ENCODE results near the gene PLEKHJ1.

Gene PLEKHJ1

GRCh38 chr19:2234996-2235380 is 1.1 kb downstream of the PLEKHJ1 start:
- DNase-seq: no peak

DNA sequence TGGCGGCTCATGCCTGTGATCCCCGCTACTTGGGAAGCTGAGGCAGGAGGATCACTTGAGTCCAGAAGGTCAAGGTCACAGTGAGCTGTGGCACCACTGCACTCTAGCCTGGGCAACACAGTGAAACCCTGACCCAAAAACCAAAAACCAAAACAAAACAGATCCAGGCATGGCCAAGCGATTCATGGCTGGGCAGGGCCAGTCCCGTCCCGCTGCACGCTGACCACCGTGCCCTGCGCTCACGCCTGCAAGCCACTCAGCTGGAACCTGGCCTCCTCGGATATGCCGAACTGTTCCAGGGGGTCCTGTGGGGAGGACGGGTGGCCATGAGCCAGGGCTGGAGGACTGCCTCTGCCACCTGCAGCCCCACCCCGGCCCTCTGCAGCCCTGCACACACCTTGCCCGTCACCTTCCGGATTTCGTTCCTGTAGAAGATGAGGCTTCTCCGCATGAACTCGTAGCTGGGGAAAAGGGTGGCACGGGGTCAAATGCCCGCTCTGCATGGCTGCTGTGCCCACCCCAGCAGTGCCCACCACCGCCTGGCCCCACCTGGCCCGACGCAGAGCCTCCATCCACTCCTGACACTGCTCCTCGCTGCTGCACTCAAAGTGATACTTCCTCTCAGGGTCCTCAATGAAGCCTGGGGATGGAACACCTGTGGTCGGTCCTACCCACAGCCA is 2.4 kb downstream of the PLEKHJ1 start:
- DNase-seq: no peak

GRCh38 chr19:2232286-2233151 is 3.6 kb downstream of the PLEKHJ1 start:
- DNase-seq: no peak

DNA sequence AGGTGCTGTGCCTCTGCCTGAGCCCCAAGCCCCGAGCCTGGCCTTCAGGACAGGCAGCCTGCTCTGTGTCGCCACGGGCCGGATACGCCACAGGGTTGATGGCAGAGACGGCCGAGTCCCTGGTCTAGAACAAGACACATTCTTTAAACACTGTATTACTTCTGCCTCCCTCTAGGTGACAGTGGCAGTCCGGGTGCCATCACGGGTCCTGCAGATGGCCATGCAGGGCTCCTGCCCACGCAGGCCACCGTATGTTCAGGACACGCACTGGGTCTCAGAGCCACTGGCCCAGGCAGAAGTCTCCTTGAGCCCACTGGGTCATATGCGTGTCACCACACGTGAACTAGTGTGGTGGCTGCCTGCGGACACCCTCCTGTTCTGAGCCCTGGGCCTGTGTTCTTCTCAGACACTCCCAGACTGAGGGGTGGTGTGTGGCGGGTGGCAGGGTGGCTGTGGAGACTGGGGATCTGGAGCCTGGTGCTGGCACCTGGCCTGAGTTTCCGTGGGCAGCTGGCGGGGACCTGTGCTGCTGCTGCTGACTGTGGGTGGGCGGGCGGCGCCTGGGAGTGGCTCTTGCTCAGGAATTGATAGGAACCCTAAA is 4.4 kb downstream of the PLEKHJ1 start:
- DNase-seq: no peak

DNA sequence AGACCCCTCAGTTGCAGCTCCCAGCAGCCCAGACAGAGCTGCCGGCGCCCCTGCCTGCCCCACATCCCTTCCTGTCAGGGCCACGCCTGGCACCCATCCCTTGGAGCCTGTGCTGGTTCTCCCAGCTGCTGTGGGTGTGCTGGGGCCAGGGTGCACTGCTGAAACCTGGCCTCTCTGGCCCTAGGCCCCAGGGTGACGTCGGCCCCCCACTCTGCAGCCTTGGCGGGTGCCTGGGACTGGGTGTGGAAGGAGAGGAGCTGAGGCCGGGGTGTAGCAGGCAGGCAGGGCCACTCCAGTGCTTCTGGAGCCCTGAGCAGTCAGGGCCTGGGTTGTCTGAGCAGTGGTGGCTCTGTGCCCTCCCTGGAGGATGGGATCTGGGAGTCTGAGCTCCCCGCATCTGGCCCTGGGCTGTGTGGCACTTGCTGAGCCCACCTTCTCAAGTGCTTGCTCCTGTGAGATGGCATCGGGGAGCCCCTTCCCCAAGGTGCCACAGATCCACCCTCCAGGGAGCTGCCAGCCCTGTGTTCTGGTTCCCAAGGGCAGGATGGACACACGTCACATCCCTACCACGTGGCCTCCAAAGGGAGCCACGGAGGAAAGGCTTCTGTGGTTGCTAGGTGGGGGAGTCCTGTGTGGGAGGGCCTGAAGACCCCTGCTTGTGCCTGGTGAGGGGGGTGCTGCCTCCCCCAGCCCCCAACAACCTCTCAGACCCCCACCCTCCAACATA is 5.2 kb downstream of the PLEKHJ1 start:
- no peak for DNase-seq

GRCh38 chr19:2230033-2230531 is 6.0 kb downstream of the PLEKHJ1 start:
- no peak for DNase-seq

DNA sequence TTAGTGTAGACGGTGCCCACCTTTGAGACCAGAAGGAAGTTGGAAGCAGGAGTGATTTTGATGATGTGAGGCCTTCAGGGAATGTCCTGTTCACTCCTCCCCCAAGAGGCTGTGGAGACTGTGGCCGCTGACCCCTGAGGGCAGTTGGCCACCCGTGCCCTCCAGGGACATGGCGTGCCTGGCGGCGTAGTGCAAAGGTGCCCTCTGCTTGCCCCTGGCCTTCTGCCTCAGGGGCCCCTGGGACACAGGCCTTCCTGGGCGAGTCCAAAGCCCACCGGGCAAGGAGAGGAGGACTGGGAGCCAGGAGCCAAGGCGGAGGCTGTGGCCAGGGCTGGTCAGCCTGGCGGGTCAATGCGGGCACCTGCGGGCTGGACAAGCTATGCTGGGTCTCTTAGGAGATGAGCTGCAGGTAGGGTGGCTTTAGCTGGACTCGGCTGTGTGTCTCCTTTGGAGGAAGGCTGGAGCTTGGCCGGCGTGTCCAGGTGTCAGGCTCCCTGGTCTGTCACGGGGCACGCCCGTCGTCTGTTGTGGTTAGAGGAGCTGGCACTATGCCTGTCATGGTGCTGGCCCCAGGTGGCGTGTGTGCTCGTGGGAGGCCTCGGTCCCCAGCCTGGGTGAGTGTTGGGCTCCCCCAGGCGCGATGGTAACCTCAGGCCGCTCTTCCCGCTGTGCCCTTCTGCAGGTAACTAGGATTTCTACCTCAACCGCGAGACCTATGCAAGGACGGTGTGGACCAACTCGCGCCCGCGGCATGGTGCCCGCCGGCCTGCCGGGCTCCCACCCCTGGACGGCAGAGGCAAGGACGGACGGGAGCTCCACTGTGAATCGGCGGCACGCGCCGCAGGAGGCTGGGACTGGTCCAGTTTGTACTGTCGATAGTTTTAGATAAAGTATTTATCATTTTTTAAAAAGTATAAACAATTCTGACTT is 6.8 kb downstream of the PLEKHJ1 start:
- DNase-seq: no peak

GRCh38 chr19:2228157-2229030 is 7.7 kb downstream of the PLEKHJ1 start:
- no peak for DNase-seq

DNA sequence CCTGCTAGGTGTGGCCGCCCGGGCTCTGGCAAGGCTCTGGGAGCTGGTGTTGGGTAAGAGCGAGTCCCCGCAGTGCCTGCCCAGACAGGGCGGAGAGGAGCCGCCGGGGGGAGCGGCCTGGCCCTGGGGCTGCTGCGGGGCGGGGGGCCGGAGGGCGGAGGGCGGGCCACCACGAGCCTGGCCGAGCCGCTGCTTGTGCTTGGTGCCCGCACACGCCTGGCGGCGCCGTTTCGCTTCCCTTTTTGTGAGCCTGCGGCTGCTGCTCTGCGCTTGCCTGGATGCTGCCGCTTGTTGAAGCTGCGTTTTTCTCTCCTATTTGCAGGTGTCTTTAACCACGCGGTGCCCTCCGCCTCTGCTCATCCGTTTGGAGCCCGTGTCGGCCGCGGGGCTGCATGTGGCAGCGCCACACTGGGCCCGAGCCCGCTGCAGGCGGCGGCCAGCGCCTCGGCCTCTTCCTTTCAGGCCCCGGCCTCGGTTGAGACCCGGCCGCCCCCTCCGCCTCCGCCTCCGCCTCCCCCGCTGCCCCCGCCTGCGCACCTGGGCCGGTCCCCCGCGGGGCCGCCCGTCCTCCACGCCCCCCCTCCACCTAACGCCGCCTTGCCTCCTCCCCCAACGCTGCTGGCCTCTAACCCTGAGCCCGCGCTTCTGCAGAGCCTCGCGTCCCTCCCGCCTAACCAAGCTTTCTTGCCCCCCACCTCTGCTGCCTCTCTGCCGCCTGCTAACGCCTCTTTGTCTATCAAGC is 8.5 kb downstream of the PLEKHJ1 start:
- DNase-seq: no peak

GRCh38 chr19:2226840-2227360 is 9.2 kb downstream of the PLEKHJ1 start:
- no peak for DNase-seq

GRCh38 chr19:2226051-2226839 is 9.9 kb downstream of the PLEKHJ1 start:
- DNase-seq: no peak

- no peak for DNase-seq
Observed at GRCh38 chr19:2225415-2226050, 10.6 kb downstream of the PLEKHJ1 start.

- DNase-seq: no peak
Observed at GRCh38 chr19:2224754-2225349, 11.3 kb downstream of the PLEKHJ1 start.

DNA sequence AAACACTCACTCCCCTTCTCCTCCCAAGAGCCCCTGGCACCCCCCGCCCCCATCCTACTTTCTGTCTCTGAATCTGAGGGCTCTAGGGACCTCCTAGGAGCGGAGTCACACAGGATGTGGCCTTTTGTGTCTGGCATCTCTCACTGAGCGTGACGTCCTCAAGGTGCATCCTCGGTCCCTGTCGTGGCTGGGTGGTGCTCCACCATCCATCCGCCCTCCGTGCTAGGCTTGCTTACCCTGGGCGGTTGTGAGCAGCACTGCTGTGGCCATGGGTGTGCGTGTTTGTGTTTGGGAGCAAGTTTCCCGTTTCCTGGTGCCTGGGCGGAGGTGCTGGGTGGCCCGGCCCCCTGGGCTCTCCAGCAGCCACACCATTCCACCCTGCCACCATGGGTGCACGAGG is 12.2 kb downstream of the PLEKHJ1 start:
- DNase-seq: no peak

GRCh38 chr19:2223391-2223790 is 12.7 kb downstream of the PLEKHJ1 start:
- DNase-seq: no peak

DNA sequence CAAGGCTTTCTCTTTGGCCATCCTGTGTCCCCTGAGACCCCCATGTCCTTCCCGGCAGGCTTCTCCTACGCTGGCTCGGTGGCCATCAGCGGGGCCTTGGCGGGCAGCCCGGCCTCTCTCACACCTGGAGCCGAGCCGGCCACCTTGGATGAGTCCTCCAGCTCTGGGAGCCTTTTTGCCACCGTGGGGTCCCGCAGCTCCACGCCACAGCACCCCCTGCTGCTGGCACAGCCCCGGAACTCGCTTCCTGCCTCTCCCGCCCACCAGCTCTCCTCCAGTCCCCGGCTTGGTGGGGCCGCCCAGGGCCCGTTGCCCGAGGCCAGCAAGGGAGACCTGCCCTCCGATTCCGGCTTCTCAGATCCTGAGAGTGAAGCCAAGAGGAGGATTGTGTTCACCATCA is 14.2 kb downstream of the PLEKHJ1 start:
- no peak for DNase-seq

DNA sequence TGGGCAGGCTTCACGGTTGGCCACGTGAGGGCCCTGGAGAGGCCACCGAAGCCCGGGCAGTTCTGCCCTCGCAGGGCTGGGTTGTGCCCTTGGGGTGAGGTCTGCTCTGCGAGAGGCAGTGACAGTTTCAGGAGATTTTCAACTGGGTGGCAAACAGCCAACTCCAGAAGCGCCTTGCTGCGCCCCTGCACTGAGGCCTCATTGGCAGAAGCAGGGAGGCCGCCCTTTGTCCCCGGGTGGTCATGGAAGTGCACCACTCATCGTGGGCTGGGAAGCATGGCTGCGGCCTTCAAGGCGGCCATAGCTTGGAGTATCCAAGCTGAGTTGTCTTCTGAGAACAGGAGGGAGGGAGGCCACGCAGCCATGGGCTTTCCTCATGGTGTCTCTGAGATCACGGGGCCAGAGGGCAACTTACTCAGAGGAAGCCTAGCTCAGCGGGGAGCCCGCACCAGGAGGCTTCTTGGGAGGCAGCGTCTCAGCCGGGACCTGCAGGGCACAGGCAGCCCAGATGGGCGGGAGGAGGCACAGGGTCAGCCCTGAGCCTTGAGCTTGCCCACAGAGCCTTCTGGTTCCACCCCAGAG is 14.8 kb downstream of the PLEKHJ1 start:
- no peak for DNase-seq

GRCh38 chr19:2219726-2220125 is 16.4 kb downstream of the PLEKHJ1 start:
- no peak for DNase-seq
